Kidney epithelial cell (primary cell): ENCODE results near the gene SPOCK1. TPM values are rescaled to one million over a fixed set of nuclear protein-coding genes. Genes with fewer than 3 reads are reported as not detected.

Source experiments
- DNase-seq: peaks from one replicate; pipeline ENCODE4 v3.0.0-alpha.2; 2010; ENCODE audit warnings: low read depth
- H3K27me3 ChIP-seq: 2 replicates; pipeline ENCODE4 v1.6.0; 2011; ENCODE audit warnings: low read length; ENCODE audit not compliant: control insufficient read depth, insufficient read depth
- H3K36me3 ChIP-seq: 2 replicates; pipeline ENCODE4 v1.5.1; 2011; ENCODE audit warnings: low read length; ENCODE audit not compliant: control insufficient read depth, insufficient read depth
- H3K4me3 ChIP-seq: 2 replicates; pipeline ENCODE4 v1.5.1; 2011; ENCODE audit warnings: low read depth, mild to moderate bottlenecking, control low read depth, low read length
- CTCF ChIP-seq: IDR thresholded peaks from 2 replicates; pipeline ENCODE4 v1.5.1; 2011; ENCODE audit warnings: mild to moderate bottlenecking, moderate library complexity, low read length, control low read depth, inconsistent platforms; ENCODE audit not compliant: insufficient read depth, poor library complexity, severe bottlenecking
- total RNA-seq: library from RNA; depleted of rRNA; stranded (reverse); fragments of >200 nt; gene quantifications from 2 replicates; pipeline ENCODE4 v1.2.3, GENCODE V29; 2015

The SPOCK1 gene
- total RNA-seq, 1 donor from 2014 or later, result 13.1 TPM

GRCh38 chr5:137462816-137463520 lies 36.2 kb downstream of the SPOCK1 start:
- Histone ChIP-seq H3K4me3 (no peak overlapping the region), H3K27me3 (no peaks in the 10 kb centered on the region), H3K36me3 (no peaks in the 10 kb centered on the region)
- no peak for TF ChIP-seq CTCF
- no peak for DNase-seq

GRCh38 chr5:137462265-137462590 lies 36.9 kb downstream of the SPOCK1 start:
- no peak for TF ChIP-seq CTCF
- no peak overlapping the region for H3K4me3 ChIP-seq
- no peaks in the 10 kb centered on the region for H3K27me3 ChIP-seq
- no peak for DNase-seq
- no peaks in the 10 kb centered on the region for H3K36me3 ChIP-seq

GRCh38 chr5:137461391-137462264 lies 37.5 kb downstream of the SPOCK1 start:
- TF ChIP-seq CTCF, result peak; percentile 9
- H3K36me3 ChIP-seq, result no peaks in the 10 kb centered on the region
- DNase-seq, result no peak
- no peaks in the 10 kb centered on the region for H3K27me3 ChIP-seq
- H3K4me3 ChIP-seq, result no peak overlapping the region

GRCh38 chr5:137454671-137455070 lies 44.5 kb downstream of the SPOCK1 start:
- H3K4me3 ChIP-seq, result no peak overlapping the region
- H3K36me3 ChIP-seq, result no peaks in the 10 kb centered on the region
- DNase-seq, result no peak
- H3K27me3 ChIP-seq, result no peaks in the 10 kb centered on the region
- TF ChIP-seq CTCF, result no peak

- TF ChIP-seq CTCF, result no peak
- H3K36me3 ChIP-seq, result no peaks in the 10 kb centered on the region
- H3K27me3 ChIP-seq, result no peaks in the 10 kb centered on the region
- H3K4me3 ChIP-seq, result no peak overlapping the region
- peak; percentile 19 for DNase-seq
These were observed 45.5 kb downstream of the SPOCK1 start for GRCh38 chr5:137453483-137454080.
